DOHH2 (cell line): Measurements from ENCODE around the gene CDT1.

Experiments used
- EZH2phosphoT487 ChIP-seq: fragments of 200-600 bp; sonication (generic); IDR thresholded peaks from 2 replicates; pipeline ENCODE4 v1.6.1; 2017; ENCODE audit warnings: borderline replicate concordance, mild to moderate bottlenecking, antibody characterized with exemption, low read length, moderate library complexity, mixed read lengths
- TF ChIP-seq, protein P1 (sequence below): fragments of 200-600 bp; sonication (generic); IDR thresholded peaks from one replicate; pipeline ENCODE4 v1.5.1; 2014; ENCODE audit warnings: antibody characterized with exemption, mild to moderate bottlenecking, low read depth, low read length; ENCODE audit not compliant: poor library complexity, severe bottlenecking

DNA sequence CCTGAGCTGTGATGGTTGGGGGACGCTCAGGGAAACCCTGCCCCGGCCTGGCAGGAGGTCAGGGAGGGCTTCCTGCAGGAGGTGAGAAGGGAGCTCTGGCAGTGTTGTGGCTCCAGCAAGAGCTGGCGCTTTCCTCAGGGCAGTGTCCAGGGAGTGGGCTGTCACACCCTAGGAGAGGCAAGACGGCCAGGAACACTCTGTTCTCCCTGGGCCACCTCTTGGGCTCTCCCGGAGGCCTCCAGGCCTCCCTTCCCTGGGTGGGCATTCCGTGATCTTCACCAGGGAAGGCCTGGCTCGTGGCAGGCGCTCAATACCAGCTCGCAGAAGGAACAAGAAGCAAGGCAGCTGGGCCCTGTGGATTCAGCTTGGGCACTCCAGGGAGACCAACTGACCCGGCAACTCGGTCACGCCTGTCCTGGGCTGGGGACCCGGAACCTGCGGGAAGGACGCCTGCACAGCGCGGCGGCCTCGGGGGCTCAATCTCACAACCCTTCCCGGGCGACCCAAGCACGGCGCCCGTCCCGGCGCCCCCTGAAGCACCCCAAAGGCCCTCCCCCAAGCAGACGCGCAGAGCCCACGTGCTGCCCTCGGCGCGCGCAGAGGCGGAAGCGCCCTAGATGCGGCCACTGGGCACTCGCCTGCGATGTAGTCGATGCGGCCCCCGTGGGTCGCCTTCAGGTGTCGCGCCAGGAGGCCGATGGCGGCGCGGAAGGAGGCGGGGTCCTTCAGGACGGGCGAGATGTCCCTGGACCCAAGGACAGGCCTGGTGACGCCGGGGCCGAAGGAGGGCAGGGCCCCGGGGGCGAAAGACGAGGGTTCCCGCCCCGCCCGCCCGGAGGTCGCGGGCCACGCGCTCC, 7.6 kb downstream of the CDT1 start:
- TF ChIP-seq, protein P1, sequence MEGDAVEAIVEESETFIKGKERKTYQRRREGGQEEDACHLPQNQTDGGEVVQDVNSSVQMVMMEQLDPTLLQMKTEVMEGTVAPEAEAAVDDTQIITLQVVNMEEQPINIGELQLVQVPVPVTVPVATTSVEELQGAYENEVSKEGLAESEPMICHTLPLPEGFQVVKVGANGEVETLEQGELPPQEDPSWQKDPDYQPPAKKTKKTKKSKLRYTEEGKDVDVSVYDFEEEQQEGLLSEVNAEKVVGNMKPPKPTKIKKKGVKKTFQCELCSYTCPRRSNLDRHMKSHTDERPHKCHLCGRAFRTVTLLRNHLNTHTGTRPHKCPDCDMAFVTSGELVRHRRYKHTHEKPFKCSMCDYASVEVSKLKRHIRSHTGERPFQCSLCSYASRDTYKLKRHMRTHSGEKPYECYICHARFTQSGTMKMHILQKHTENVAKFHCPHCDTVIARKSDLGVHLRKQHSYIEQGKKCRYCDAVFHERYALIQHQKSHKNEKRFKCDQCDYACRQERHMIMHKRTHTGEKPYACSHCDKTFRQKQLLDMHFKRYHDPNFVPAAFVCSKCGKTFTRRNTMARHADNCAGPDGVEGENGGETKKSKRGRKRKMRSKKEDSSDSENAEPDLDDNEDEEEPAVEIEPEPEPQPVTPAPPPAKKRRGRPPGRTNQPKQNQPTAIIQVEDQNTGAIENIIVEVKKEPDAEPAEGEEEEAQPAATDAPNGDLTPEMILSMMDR: no peak
- no peak for TF ChIP-seq EZH2phosphoT487
